ENCODE measurements around the gene ZNF106. TPM values are rescaled to one million over a fixed set of nuclear protein-coding genes. Genes with fewer than 3 reads are reported as not detected.

The ZNF106 gene
- total RNA-seq, 1 experiment from 2014 or later, result 28.5 TPM

- ATAC-seq, result no peak
- H3K27me3 ChIP-seq (ENCODE audit: insufficient read depth, low read length), result no peaks in the 10 kb centered on the region
- DNase-seq (ENCODE audit: low read depth, low spot score), result no peak
- H3K9me2 ChIP-seq (ENCODE audit: insufficient read depth), result no peaks in the 10 kb centered on the region
- H3K79me2 ChIP-seq (ENCODE audit: insufficient read depth, low read length), result peaks cover 14% of the 10 kb centered on the region; the same call in 1 of the 2 replicates
- no peak overlapping the region for H2AFZ ChIP-seq (ENCODE audit: low read depth, low read length, poor library complexity, severe bottlenecking)
- no peaks in the 10 kb centered on the region for H4K20me1 ChIP-seq (ENCODE audit: insufficient read depth)
- H3K4me1 ChIP-seq (ENCODE audit: control insufficient read depth in 1 of 2, insufficient read depth in 2 of 2, low read length in 2 of 2), result peaks cover 12 to 20% of the 10 kb centered on the region in 2 experiments
- no peak overlapping the region for H3K4me3 ChIP-seq (replicated peaks in 1 of 2; ENCODE audit: low read depth in 1 of 2, low read length in 2 of 2)
- TF ChIP-seq FOSL1 (IDR thresholded peaks at IDR 0.05; ENCODE audit: low read depth) (no peak), CTCF (IDR thresholded peaks at IDR 0.05 in 2 of 3, conservative IDR thresholded peaks at IDR 0.05 in 1 of 3; ENCODE audit: borderline replicate concordance in 1 of 3, insufficient read depth in 1 of 3, low read depth in 2 of 3, low read length in 2 of 3) (no peak), POLR2A (IDR thresholded peaks at IDR 0.05; ENCODE audit: borderline replicate concordance, extremely low read depth, insufficient read depth, insufficient read length) (no peak), ZNF274 (IDR thresholded peaks at IDR 0.05; ENCODE audit: low read depth, low read length) (no peak), SRF (IDR thresholded peaks at IDR 0.05; ENCODE audit: low read depth) (no peak), MAX (IDR thresholded peaks at IDR 0.05) (no peak), ELF1 (IDR thresholded peaks at IDR 0.05; ENCODE audit: borderline replicate concordance, low read depth) (no peak), RAD21 (IDR thresholded peaks at IDR 0.05; ENCODE audit: low read depth) (no peak), ZBTB33 (IDR thresholded peaks at IDR 0.05; ENCODE audit: extremely low read depth, insufficient replicate concordance, low read length) (no peak), POLR2AphosphoS5 (IDR thresholded peaks at IDR 0.05; ENCODE audit: low read depth, low read length) (no peak)
- H3K27ac ChIP-seq (ENCODE audit: low read depth, low read length), result no peak overlapping the region
- CTCF ChIA-PET, result no interaction called here
- no TSS peak for BruUV-seq (replicated peaks)
- H3K36me3 ChIP-seq (ENCODE audit: control insufficient read depth in 1 of 2, insufficient read depth in 2 of 2, low read length in 2 of 2), result no peaks in the 10 kb centered on the region
- no peak overlapping the region for H3K4me2 ChIP-seq (ENCODE audit: low read length)
- no peak overlapping the region for H3K9ac ChIP-seq (ENCODE audit: low read length)
- POLR2A ChIA-PET, result no interaction called here
- intact Hi-C loops (cut with micrococcal nuclease), result no loop called here
- RAD21 ChIA-PET (ENCODE audit: low non-redundant PET in 1 of 2, low total read pairs in 2 of 2, uncharacterized antibody in 2 of 2, unreplicated experiment in 2 of 2), result no interaction called here
- H3K9me3 ChIP-seq (ENCODE audit: control insufficient read depth in 1 of 2, insufficient read depth in 1 of 2, low read depth in 1 of 2, low read length in 2 of 2), result no peaks in the 10 kb centered on the region
These were observed 12.9 kb upstream of the ZNF106 start for GRCh38 chr15:42503825-42504224.
